Measurements from ENCODE around the gene GALNT2.

- no peak for TF ChIP-seq CTCF (IDR thresholded peaks at IDR 0.05)
- TF ChIP-seq EZH2 (IDR thresholded peaks at IDR 0.05; ENCODE audit: borderline replicate concordance, insufficient read depth, low read depth, low read length, poor library complexity, severe bottlenecking) = no peak
These were observed 76.5 kb downstream of the GALNT2 start for GRCh38 chr1:230143534-230143933.
